ENCODE measurements around the gene FAM227B.
"Not testable (repeated sequence)": the region's sequence is repeated elsewhere in the genome, so short reads cannot be mapped to it uniquely, and the experiment has no call there.

Gene FAM227B

DNA sequence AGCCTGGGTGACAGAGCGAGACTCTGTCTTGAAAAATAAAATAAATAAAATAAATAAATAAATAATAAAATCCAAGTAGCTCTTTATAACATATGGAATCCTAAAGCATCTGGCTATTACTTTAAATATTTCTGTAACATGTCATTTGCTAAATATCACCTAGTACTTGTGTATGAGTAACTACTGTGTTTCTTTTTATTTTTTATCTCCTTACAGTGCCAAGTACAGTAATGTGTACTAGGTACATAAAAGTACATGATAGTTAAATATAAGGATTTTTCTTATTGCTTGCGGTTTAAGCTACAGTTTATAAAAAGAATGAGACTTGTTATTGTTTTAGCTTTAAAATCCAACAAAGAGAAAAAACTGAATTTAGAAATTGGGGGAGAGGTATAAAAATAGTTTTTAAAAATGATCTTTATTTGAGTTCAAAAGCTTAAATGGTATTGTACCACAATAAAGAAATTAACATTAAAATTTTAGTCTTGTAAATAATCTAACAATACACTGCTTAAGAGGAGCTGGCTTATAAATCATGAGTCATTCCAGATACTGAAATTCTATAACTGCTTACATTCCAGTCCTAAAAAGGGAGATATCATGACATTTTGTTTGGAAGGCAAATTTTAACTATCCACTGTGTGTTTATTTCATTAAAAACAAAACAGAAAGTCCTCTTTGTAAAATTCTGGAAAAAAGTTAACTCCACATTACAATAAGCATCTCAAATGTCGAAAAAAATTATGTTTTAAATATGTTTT lies 124.4 kb downstream of the FAM227B start:
- DNase-seq (ENCODE audit: low read depth in 2 of 3, low spot score in 2 of 3) = no peak

DNA sequence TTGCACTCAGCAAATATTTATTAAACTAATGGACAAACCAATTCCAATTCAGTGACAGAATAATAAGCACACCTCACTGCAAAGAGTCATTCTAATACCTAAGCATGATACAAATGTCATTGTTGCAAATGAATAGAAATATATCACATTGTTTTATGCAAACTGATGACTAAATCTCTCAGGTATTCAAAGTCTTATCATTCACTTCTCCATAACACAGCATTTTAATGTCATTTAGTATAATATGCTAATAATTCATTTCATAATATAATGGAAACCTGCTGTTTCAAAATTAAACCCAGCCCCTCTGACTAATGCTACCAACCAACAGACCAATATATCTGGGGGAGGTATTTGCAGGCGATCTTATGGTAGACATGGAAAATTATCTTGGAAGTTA lies 125.8 kb downstream of the FAM227B start:
- DNase-seq (ENCODE audit: low read depth in 2 of 3, low spot score in 2 of 3) = no peak

DNA sequence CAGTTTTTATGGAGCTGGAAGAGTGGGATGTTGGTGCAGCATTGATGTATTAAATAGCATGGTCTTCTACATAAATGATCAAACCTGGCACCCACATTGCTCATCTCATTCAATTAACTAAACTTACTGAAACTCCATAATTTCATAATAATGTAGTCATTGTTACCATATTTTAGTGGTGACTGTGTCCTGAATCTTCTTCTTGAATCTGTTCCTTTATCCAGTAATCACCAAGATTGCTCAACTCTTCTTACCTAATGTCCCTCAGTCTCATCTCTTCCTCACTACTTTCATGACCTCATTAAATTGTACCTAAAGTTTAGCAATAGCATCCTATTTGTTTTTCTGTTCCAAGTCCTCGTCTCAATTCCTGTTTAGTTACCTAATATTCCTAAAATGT lies 127.8 kb downstream of the FAM227B start:
- no peak for DNase-seq (ENCODE audit: low read depth in 2 of 3, low spot score in 2 of 3)

GRCh38 chr15:49492151-49492550 lies 128.5 kb downstream of the FAM227B start:
- no peak for DNase-seq (ENCODE audit: low read depth in 2 of 3, low spot score in 2 of 3)

- DNase-seq (ENCODE audit: low read depth in 2 of 3, low spot score in 2 of 3) = no peak
These were observed 129.7 kb downstream of the FAM227B start for GRCh38 chr15:49490966-49491365.

DNA sequence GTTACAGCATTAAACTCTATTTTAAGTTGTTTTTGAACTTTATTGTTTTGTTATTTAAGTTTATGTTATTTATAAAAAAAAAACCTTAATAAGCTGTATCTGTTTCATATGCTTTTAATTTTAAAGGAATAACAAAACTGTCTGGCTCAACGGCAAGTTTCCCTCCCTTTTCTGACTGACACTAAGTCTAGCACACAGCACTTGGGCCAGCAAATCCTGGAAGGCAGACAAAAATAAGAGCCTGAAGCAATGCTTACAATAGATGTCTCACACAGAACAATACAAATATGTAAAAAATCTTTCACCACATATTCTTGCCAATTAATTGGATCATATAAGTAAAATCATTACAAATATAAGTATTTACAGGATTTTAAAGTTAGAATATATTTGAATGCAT lies 135.2 kb downstream of the FAM227B start:
- DNase-seq (ENCODE audit: low read depth in 2 of 3, low spot score in 2 of 3) = not testable (repeated sequence)

DNA sequence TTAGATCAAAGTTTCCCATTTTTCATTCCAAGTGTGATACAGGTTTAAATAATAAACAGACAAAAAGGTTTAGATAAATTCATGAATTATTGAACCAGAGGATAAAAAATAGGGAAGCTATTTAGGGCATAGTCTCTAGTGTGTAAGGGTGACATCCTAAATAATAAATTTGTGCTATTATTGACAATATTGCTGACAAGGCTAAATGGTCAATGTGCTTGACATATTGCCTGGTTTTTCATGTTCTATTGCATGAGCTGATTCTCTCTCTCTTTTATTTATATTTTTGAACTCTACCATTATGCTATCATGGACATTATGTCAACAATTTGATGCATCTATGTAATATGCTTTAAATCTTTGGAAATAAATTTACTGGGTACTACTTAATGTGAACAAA lies 141.6 kb downstream of the FAM227B start:
- not testable (repeated sequence) for DNase-seq (ENCODE audit: low read depth in 2 of 3, low spot score in 2 of 3)

GRCh38 chr15:49478021-49478420 lies 142.6 kb downstream of the FAM227B start:
- not testable (repeated sequence) for DNase-seq (ENCODE audit: low read depth in 2 of 3, low spot score in 2 of 3)

DNA sequence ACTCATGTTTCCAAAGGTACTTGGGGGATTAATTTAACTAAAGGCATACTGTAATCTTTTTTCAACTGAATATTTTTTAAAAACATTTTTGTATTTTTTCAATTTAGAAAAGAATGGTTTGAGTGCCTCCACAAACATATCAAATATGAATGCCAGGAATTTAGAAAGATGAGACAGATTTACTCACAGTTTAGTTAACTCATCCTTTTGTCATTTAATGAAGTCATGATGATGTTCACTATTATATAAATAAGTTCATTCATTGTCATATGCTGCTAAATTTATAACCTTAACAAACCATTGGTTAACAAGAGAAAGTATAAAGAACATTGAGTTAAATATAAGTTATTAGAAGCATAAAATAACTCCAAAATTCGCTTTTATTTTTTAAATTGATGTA lies 147.6 kb downstream of the FAM227B start:
- no peak for DNase-seq (ENCODE audit: low read depth in 2 of 3, low spot score in 2 of 3)

- no peak for DNase-seq (ENCODE audit: low read depth in 2 of 3, low spot score in 2 of 3)
These were observed 148.3 kb downstream of the FAM227B start for GRCh38 chr15:49472338-49472737.

DNA sequence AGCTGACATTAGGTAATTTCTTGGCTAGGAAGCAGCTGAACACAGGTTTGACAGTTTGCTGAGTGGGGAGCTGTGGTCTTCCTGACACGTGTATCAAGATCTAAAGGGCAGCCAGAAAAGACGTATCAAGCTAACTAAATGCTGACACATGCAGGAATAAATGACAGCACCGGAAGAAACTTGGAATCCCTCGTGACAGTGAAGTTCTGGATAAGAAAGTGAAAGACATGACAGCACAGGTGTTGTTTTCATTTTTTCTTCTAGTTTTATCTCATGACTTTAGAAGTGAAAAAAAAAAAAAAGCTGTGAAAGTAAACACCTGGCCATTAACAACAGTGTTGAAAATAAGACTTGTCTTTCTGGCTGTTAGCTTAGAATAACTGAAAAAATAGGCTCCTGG lies 148.9 kb downstream of the FAM227B start:
- DNase-seq (ENCODE audit: low read depth in 2 of 3, low spot score in 2 of 3) = no peak

DNA sequence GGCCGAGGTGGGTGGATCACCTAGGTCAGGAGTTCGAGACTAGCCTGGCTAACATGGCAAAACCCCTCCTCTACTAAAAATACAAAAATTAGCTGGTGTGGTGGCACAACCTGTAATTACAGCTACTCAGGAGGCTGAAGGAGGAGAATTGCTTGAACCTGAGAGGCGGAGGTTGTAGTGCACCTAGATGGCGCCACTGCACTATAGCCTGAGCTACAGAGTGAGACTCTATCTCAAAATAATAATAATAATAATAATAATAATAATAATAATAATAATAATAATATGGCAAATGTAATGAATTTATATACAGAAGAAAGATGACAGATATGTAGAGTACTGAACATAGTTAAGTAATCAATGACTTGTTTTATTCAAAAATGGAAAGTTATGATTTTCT lies 149.4 kb downstream of the FAM227B start:
- not testable (repeated sequence) for DNase-seq (ENCODE audit: low read depth in 2 of 3, low spot score in 2 of 3)

GRCh38 chr15:49468481-49468839 lies 152.2 kb downstream of the FAM227B start:
- DNase-seq (ENCODE audit: low read depth in 2 of 3, low spot score in 2 of 3) = no peak

- no peak for DNase-seq (ENCODE audit: low read depth in 2 of 3, low spot score in 2 of 3)
These were observed 152.7 kb downstream of the FAM227B start for GRCh38 chr15:49467746-49468480.

DNA sequence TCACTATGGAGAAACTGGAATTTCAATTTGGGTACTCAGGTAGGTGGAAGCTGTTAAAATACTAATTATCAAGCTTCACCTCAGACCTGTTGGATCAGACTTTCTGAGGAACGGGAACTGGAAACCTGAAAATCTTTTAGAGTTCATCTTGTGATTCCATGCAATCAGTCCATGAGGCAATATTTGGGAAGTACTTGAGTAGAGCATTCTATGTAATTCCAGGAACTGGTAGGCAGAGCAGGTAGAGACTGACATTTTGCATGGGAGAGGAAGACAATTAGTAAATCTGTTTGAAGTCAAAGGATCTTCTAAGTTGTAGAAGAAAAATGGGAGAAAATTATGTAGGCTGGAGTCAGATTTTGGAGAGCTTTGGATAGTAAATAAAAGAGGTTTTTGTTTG lies 154.5 kb downstream of the FAM227B start:
- DNase-seq (ENCODE audit: low read depth in 2 of 3, low spot score in 2 of 3) = no peak

- no peak for DNase-seq (ENCODE audit: low read depth in 2 of 3, low spot score in 2 of 3)
These were observed 156.1 kb downstream of the FAM227B start for GRCh38 chr15:49464522-49464921.

- no peak for DNase-seq (ENCODE audit: low read depth in 2 of 3, low spot score in 2 of 3)
These were observed 158.3 kb downstream of the FAM227B start for GRCh38 chr15:49462232-49462844.

GRCh38 chr15:49460411-49460941 lies 160.1 kb downstream of the FAM227B start:
- DNase-seq (ENCODE audit: low read depth in 2 of 3, low spot score in 2 of 3) = no peak

- no peak for DNase-seq (ENCODE audit: low read depth in 2 of 3, low spot score in 2 of 3)
These were observed 162.5 kb downstream of the FAM227B start for GRCh38 chr15:49458145-49458544.

DNA sequence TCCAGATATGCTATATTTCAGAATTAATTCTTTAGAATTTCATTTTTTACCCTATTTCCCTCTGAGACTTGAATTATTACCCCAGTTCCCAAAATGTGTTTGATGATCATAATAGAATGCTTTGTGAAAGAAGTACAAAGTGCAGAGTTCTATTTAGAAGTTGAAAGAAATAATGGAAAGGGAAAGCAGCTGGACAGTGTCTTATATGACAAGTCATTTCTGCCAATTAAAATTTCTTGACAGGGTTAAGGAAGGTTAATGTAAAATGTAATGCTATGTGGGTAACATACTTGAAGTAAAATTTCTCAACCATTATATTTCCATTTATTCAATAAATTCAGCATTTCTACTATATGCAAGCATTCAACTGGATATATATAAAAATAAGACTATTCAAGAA lies 164.5 kb downstream of the FAM227B start:
- no peak for DNase-seq (ENCODE audit: low read depth in 2 of 3, low spot score in 2 of 3)

DNA sequence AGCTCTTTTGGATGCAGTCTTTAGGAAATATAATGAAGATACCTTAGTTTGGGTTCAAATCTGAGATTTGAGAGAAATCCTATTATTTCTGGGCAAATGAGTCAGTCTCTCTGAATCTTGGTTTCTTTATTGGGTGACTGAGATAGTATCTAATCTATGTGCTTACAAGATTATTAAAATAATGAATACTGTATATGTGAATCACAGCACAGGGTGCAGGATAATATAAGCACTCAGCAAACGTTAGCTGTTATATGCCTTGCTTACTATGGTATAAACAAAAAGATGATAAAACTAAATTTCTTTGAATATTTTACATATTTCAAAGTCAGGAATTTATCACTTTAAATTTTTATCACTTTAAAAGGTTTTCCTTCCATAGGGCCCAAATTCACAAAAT lies 168.0 kb downstream of the FAM227B start:
- no peak for DNase-seq (ENCODE audit: low read depth in 2 of 3, low spot score in 2 of 3)

GRCh38 chr15:49441816-49442215 lies 178.8 kb downstream of the FAM227B start:
- DNase-seq (ENCODE audit: low read depth in 2 of 3, low spot score in 2 of 3) = no peak
